CD8-positive, alpha-beta memory T cell (primary cell): ENCODE measurements around the gene RPS27A. TPM values are rescaled to one million over a fixed set of nuclear protein-coding genes. Genes with fewer than 3 reads are reported as not detected.
A peak's percentile ranks its signal among the peaks of the same experiment; 100 is the strongest.
"Not testable (repeated sequence)": the region's sequence is repeated elsewhere in the genome, so short reads cannot be mapped to it uniquely, and the experiment has no call there.

Source experiments
- CTCF ChIA-PET: fragments of 350-600 bp; sonication (Branson Sonifier 250); formaldehyde crosslinking; loops from one replicate; lab custom pipeline; 2021; ENCODE audit warnings: antibody characterized with exemption; lab: Charles Lee
- POLR2A ChIA-PET: fragments of 350-600 bp; sonication (Branson Sonifier 250); formaldehyde crosslinking; loops from one replicate; lab custom pipeline; 2021; ENCODE audit warnings: antibody characterized with exemption; lab: Charles Lee
- DNase-seq, 5 donors: peaks; one replicate each; pipeline versions ENCODE4 v3.0.0 to v3.0.0-alpha.2; 2020 to 2022; ENCODE audit warnings: mixed read lengths in 1 of 5
- H3K27ac ChIP-seq: one replicate; pipeline ENCODE4 v1.7.0; 2013; ENCODE audit warnings: low read depth, mild to moderate bottlenecking, low read length, moderate library complexity
- H3K27me3 ChIP-seq: 2 replicates; pipeline ENCODE4 v1.7.0; 2013; ENCODE audit warnings: low read length, mild to moderate bottlenecking; ENCODE audit not compliant: insufficient read depth, poor library complexity, severe bottlenecking
- H3K36me3 ChIP-seq: 2 replicates; pipeline ENCODE4 v1.7.0; 2013; ENCODE audit warnings: mild to moderate bottlenecking, low read length, moderate library complexity; ENCODE audit not compliant: insufficient read depth
- H3K4me1 ChIP-seq: 2 replicates; pipeline ENCODE4 v1.7.0; 2013; ENCODE audit warnings: mild to moderate bottlenecking, low read length, moderate library complexity; ENCODE audit not compliant: insufficient read depth
- H3K4me3 ChIP-seq: 2 replicates; pipeline ENCODE4 v1.7.0; 2013; ENCODE audit warnings: mild to moderate bottlenecking, low read length
- H3K9me3 ChIP-seq: 2 replicates; pipeline ENCODE4 v1.7.0; 2013; ENCODE audit warnings: mild to moderate bottlenecking, low read length
- H3K27ac Mint-ChIP-seq, 8 donors: one replicate each; pipeline ENCODE4 v1.8.0; 2020 to 2021; ENCODE audit warnings: mixed read lengths in 8 of 8, mild to moderate bottlenecking in 6 of 8, inconsistent platforms in 3 of 8, moderate library complexity in 3 of 8
- H3K27me3 Mint-ChIP-seq, 2 donors: one replicate each; pipeline ENCODE4 v1.8.0; 2020 to 2021; ENCODE audit warnings: mixed read lengths in 2 of 2, mild to moderate bottlenecking in 1 of 2, moderate library complexity in 1 of 2
- H3K36me3 Mint-ChIP-seq, 3 donors: one replicate each; pipeline ENCODE4 v1.8.0; 2020 to 2021; ENCODE audit warnings: mixed read lengths in 3 of 3, inconsistent platforms in 1 of 3, mild to moderate bottlenecking in 1 of 3
- H3K4me1 Mint-ChIP-seq, 3 donors: one replicate each; pipeline ENCODE4 v1.8.0; 2020 to 2021; ENCODE audit warnings: mixed read lengths in 3 of 3, inconsistent platforms in 1 of 3, mild to moderate bottlenecking in 1 of 3
- H3K4me3 Mint-ChIP-seq, 7 donors: one replicate each; pipeline ENCODE4 v1.8.0; 2020 to 2021; ENCODE audit warnings: mixed read lengths in 7 of 7, mild to moderate bottlenecking in 6 of 7, moderate library complexity in 4 of 7, inconsistent platforms in 2 of 7
- H3K9me3 Mint-ChIP-seq, 5 donors: one replicate each; pipeline ENCODE4 v1.8.0; 2020 to 2022; ENCODE audit warnings: mixed read lengths in 5 of 5, mild to moderate bottlenecking in 3 of 5, moderate library complexity in 2 of 5, inconsistent platforms in 1 of 5
- polyA plus RNA-seq: library from polyadenylated mRNA; unstranded; fragments of 300-500 nt; fragmentation: Illumina TruSeq; gene quantifications from one replicate; pipeline ENCODE4 v1.2.3, GENCODE V29; 2021
- total RNA-seq, 2 experiments: library from RNA; stranded (reverse); gene quantifications; one replicate each; pipeline ENCODE4 v1.2.3, GENCODE V29; 2021

RPS27A gene
- total and polyA plus RNA-seq, 3 experiments from 2014 or later: 1,155 to 3,070 (median 1,172) TPM

DNA sequence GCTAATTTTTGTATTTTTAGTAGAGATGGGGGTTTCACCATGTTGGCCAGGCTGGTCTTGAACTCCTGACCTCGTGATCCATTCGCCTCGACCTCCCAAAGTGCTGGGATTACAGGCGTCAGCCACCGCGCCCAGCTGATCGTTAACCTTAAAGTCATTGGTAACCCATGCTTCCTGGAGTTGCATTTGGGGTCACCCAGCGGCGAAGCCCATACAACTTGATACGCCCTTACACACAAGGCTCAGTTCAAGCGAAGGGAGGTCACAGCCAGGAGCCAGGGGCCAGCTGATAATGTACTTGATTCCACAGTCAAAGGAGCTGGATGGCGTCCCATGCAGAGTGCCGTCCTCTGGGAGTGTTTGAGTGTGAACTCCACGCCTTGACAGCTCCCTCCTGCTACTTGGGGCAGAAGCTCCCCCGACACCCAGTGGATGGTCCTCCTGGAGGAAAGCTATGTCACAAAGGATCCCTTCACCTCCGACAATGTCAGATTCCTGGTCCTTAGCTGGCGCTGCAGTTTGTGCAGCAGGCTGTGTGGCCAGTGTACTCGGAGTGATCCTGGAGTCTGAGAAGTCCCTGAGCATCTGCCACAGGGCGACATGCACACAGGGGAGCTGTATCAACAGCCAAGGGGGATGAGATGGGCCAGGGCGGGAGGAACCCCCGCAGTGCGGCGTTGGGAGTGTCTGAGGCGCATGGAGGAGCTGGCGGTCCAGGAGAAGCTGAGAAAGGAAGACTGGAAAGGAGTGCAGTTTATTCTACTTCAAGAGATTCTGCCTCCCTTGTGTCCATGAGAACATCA, 8.3 kb upstream of the RPS27A start:
- DNase-seq: peak in 2 of 5 donors; percentile 3 to 50
- no peaks in the 10 kb centered on the region for H3K27me3 ChIP-seq
- no peaks in the 10 kb centered on the region for H3K9me3 ChIP-seq
- CTCF ChIA-PET: interaction anchor here (0.6 to 1.5 kb wide), 5 partner anchors 9 to 658 kb away, joined by 3 to 6 read pairs (median 3); partner anchors contain the start of gene RPS27A
- POLR2A ChIA-PET: interaction anchor here (0.7 to 2.3 kb wide), 5 partner anchors 8 to 677 kb away, joined by 3 to 28 read pairs (median 3); partner anchors contain the start of genes CCDC88A, CFAP36, CLHC1 and RPS27A
- no peaks in the 10 kb centered on the region for H3K36me3 ChIP-seq
- no peaks in the 10 kb centered on the region for H3K36me3 Mint-ChIP-seq
- H3K4me3 Mint-ChIP-seq: peak overlapping the region; percentile 79 to 95 (median 84)
- peaks cover 35 to 61% (median 49%) of the 10 kb centered on the region in 3 donors for H3K4me1 Mint-ChIP-seq
- H3K9me3 Mint-ChIP-seq: no peaks in the 10 kb centered on the region
- no peak overlapping the region for H3K27ac ChIP-seq
- H3K27me3 Mint-ChIP-seq: no peaks in the 10 kb centered on the region
- peaks cover 28% of the 10 kb centered on the region for H3K4me1 ChIP-seq
- peak overlapping the region; percentile 42 to 95 (median 87) for H3K27ac Mint-ChIP-seq
- H3K4me3 ChIP-seq: no peak overlapping the region

DNA sequence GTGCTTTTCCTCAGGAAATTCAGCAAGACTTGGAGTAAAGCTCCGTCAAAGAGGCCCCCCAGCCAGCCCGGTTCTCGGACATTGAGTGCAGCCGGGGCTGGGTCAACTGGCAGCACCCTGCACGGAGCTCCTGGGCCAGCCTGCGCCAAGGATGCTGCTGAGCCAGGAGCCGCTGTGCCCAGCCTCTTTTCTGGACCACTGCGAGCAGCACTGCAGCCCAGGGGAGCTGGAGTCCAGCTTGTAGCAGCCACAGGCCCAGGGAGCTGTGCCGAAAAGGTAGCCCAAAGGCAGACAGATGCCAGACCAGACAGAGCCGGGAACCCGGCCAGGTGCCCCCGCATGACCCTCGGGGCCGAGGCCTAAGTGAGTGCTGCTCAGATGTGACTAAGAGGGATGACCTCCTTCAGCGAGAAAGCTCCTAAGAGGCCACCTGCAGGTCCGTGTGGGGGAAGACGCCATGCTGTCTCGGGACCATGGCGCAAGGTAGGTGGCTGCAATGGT, 7.7 kb upstream of the RPS27A start:
- Histone ChIP-seq H3K36me3 (no peaks in the 10 kb centered on the region), H3K4me1 (peaks cover 28% of the 10 kb centered on the region), H3K27me3 (no peaks in the 10 kb centered on the region), H3K27ac (no peak overlapping the region), H3K4me3 (no peak overlapping the region), H3K9me3 (no peaks in the 10 kb centered on the region)
- peaks cover 39 to 64% (median 53%) of the 10 kb centered on the region in 3 donors for H3K4me1 Mint-ChIP-seq
- peak overlapping the region in 5 of 8 donors; percentile 25 to 92 (median 42) for H3K27ac Mint-ChIP-seq
- no peaks in the 10 kb centered on the region for H3K9me3 Mint-ChIP-seq
- CTCF ChIA-PET: interaction anchor here (0.6 to 1.4 kb wide), 3 partner anchors 8 to 659 kb away, joined by 3 to 6 read pairs (median 5); partner anchors contain the start of genes RPS27A and RTN4
- peak overlapping the region in 4 of 7 donors; percentile 2 to 85 (median 84) for H3K4me3 Mint-ChIP-seq
- H3K27me3 Mint-ChIP-seq: no peaks in the 10 kb centered on the region
- DNase-seq: no peak
- no peaks in the 10 kb centered on the region for H3K36me3 Mint-ChIP-seq
- POLR2A ChIA-PET: interaction anchor here (2.3 kb wide), 1 partner anchor 8 kb away, joined by 28 read pairs; the partner anchor contains the start of genes CLHC1 and RPS27A

DNA sequence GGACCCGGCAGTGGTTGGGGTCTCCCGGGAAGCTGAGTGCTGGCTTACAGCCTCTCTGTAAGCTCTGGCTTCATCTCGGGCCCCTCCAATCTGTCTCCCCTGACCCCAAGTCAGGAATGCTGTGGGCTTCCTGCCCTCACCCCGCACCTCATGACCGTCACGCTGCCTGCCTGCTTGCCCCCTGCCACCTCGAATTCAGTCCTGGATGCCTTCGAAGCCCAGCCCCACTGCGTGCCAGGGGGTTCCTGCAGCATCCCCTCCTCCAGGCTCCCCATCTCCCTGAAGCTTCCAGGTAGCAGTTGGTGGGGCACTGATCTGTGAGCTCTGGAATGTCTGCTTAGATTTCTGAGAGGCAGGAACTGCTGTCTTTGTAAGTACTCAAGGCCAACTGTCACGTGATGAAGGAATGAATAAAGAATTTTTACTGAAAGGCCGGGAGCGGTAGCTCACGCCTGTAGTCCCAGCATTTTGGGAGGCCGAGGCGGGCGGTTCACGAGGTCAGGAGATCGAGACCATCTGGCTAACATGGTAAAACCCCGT, 6.9 kb upstream of the RPS27A start:
- Mint-ChIP-seq H3K4me1 (peaks cover 45 to 64% (median 58%) of the 10 kb centered on the region in 3 donors), H3K27ac (peak overlapping the region in 5 of 8 donors; percentile 17 to 75 (median 41)), H3K36me3 (no peaks in the 10 kb centered on the region), H3K9me3 (no peaks in the 10 kb centered on the region), H3K27me3 (no peaks in the 10 kb centered on the region), H3K4me3 (peak overlapping the region in 3 of 7 donors; percentile 18 to 72 (median 42))
- H3K4me1 ChIP-seq: peaks cover 27% of the 10 kb centered on the region
- no peak overlapping the region for H3K27ac ChIP-seq
- no peak for DNase-seq
- H3K36me3 ChIP-seq: no peaks in the 10 kb centered on the region
- no peaks in the 10 kb centered on the region for H3K9me3 ChIP-seq
- POLR2A ChIA-PET: interaction anchor here (0.6 kb wide), 1 partner anchor 107 kb away, joined by 3 read pairs; no protein-coding TSS in a partner anchor
- CTCF ChIA-PET: interaction anchor here (1.4 kb wide), 1 partner anchor 175 kb away, joined by 5 read pairs; the partner anchor contains the start of gene RTN4
- no peak overlapping the region for H3K4me3 ChIP-seq
- H3K27me3 ChIP-seq: no peaks in the 10 kb centered on the region

DNA sequence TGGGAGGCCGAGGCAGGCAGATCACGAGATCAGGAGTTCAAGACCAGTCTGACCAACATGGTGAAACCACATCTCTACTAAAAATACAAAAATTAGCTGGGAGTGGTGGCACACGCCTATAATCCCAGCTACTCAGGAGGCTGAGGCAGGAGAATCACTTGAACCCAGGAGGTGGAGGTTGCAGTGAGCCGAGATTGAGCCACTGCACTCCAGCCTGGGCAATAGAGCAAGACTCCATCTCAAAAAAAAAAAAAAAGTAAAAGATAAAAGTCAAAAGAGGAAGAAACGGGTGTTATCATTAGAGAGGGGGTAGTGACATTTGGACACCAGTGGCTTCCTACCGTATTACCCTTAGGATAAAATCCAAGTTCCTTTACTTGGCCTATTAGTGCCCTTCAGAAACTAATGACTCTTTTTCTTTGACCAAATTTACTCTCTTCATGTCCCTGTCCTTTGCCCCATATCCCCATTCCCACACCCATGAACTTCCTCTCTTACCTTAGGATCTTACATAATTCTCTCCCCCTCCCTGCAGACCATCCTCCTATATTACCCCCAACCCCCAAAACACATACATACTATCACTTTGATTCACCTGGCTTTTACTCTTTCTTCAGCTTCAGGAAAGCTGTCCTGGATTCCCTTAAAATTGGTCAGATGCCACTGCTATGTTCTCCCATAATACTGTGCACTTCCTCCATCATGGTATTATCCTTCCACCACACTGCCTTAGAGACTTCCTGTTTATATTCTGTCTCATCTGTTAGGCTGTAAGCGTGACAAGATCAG, 4.9 kb upstream of the RPS27A start:
- not testable (repeated sequence) for H3K27me3 Mint-ChIP-seq, H3K36me3 Mint-ChIP-seq, H3K36me3 ChIP-seq, H3K9me3 Mint-ChIP-seq, H3K27me3 ChIP-seq, H3K9me3 ChIP-seq, H3K27ac ChIP-seq
- ChIA-PET CTCF (interaction anchor here (0.9 kb wide), 1 partner anchor 42 kb away, joined by 3 read pairs; no protein-coding TSS in a partner anchor), POLR2A (interaction anchor here (0.7 kb wide), 1 partner anchor 112 kb away, joined by 3 read pairs; no protein-coding TSS in a partner anchor)
- peak in 1 of 5 donors; percentile 27 for DNase-seq
- Histone ChIP-seq H3K4me3 (peak overlapping the region; percentile 15), H3K4me1 (peaks cover 28% of the 10 kb centered on the region)
- H3K27ac Mint-ChIP-seq: peak overlapping the region; percentile 33 to 86 (median 71)
- H3K4me3 Mint-ChIP-seq: peak overlapping the region in 5 of 7 donors; percentile 14 to 59 (median 44)
- H3K4me1 Mint-ChIP-seq: peaks cover 43 to 58% (median 56%) of the 10 kb centered on the region in 3 donors

DNA sequence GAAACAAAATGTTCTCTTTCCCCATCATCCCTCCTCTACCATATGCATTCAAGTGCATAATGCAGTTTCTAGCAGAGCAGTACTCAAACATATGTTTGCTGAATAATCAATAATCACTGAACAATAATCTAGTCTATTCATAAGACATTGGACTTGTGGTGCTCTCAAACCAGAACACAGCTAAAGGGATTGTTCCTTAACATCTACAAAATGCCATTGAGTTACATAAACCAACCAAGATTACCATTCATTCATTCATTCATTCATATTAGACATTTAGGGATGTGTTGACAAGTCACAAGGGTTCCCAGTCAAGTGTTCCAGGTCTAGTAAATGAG, 4.3 kb upstream of the RPS27A start:
- no peak for DNase-seq
- Mint-ChIP-seq H3K27ac (peak overlapping the region in 7 of 8 donors; percentile 33 to 86 (median 71)), H3K9me3 (no peaks in the 10 kb centered on the region), H3K36me3 (peaks cover 2 to 15% (median 2%) of the 10 kb centered on the region in 3 donors), H3K4me1 (peaks cover 42 to 56% (median 54%) of the 10 kb centered on the region in 3 donors), H3K4me3 (peak overlapping the region in 5 of 7 donors; percentile 14 to 59 (median 44)), H3K27me3 (peaks cover 0 to 2% of the 10 kb centered on the region in 2 donors)
- CTCF ChIA-PET: no interaction called here
- POLR2A ChIA-PET: interaction anchor here (0.7 kb wide), 1 partner anchor 111 kb away, joined by 3 read pairs; no protein-coding TSS in a partner anchor
- Histone ChIP-seq H3K4me1 (peaks cover 25% of the 10 kb centered on the region), H3K27ac (no peak overlapping the region), H3K9me3 (no peaks in the 10 kb centered on the region), H3K4me3 (peak overlapping the region; percentile 15), H3K27me3 (no peaks in the 10 kb centered on the region), H3K36me3 (no peaks in the 10 kb centered on the region)

DNA sequence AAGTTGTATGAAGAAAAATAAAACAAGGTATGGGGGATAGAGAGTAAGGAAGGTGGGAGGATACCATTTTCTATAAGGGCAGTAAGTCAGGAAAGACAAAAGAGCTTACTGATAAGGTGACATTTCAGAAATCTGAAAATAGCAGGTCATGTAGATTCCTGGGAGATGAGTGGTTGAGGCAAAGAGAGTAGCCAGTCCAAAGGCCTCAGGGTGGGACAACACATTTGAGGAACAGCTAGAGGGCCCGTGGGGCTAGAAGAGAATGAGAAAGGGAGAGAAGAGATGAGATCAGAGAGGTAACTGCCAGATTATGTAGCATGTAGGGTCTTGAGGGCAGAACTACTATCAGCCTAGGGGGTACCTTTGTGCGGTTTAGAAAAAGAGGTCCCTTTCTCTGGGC, 3.3 kb upstream of the RPS27A start:
- Mint-ChIP-seq H3K27ac (peak overlapping the region in 4 of 8 donors; percentile 1 to 98 (median 30)), H3K36me3 (peaks cover 3 to 25% (median 6%) of the 10 kb centered on the region in 3 donors), H3K27me3 (peaks cover 0 to 2% of the 10 kb centered on the region in 2 donors), H3K4me3 (peak overlapping the region in 4 of 7 donors; percentile 3 to 59 (median 18)), H3K4me1 (peaks cover 48 to 66% (median 64%) of the 10 kb centered on the region in 3 donors), H3K9me3 (no peaks in the 10 kb centered on the region)
- Histone ChIP-seq H3K27me3 (no peaks in the 10 kb centered on the region), H3K9me3 (no peaks in the 10 kb centered on the region), H3K27ac (no peak overlapping the region), H3K4me1 (peaks cover 35% of the 10 kb centered on the region), H3K4me3 (no peak overlapping the region), H3K36me3 (peaks cover 6% of the 10 kb centered on the region)
- no peak for DNase-seq
- ChIA-PET POLR2A (no interaction called here), CTCF (no interaction called here)

DNA sequence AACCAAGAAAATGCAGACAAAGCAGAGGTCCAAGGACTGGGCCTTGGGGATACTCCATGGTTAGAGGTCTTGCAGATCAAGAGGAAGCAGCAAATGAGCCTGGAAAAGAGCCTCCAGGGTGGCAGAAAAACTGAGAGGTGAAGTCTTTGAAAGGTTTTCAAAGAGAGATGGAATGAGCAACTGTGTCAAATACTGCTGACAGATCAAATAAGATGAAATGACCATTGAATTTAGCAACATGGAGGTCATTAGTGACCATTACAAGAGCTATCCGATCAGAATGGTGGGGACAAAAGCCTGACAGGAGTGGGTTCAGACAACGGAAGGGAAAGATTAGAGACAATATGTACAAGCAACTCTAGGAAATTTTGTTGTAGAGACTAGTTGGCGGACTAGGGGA, 1.9 kb upstream of the RPS27A start:
- H3K4me3 Mint-ChIP-seq: peak overlapping the region; percentile 33 to 100 (median 100)
- peaks cover 0 to 2% of the 10 kb centered on the region in 2 donors for H3K27me3 Mint-ChIP-seq
- Histone ChIP-seq H3K27me3 (no peaks in the 10 kb centered on the region), H3K9me3 (no peaks in the 10 kb centered on the region), H3K27ac (no peak overlapping the region), H3K4me1 (peaks cover 45% of the 10 kb centered on the region), H3K36me3 (peaks cover 19% of the 10 kb centered on the region), H3K4me3 (no peak overlapping the region)
- H3K9me3 Mint-ChIP-seq: no peaks in the 10 kb centered on the region
- ChIA-PET CTCF (interaction anchor here (1.5 kb wide), 1 partner anchor 54 kb away, joined by 4 read pairs; no protein-coding TSS in a partner anchor), POLR2A (no interaction called here)
- no peak for DNase-seq
- peaks cover 55 to 77% (median 77%) of the 10 kb centered on the region in 3 donors for H3K4me1 Mint-ChIP-seq
- peak overlapping the region in 7 of 8 donors; percentile 18 to 99 (median 67) for H3K27ac Mint-ChIP-seq
- H3K36me3 Mint-ChIP-seq: peaks cover 3 to 38% (median 10%) of the 10 kb centered on the region in 3 donors
